ENCODE data around the gene CCR7.
A peak's percentile ranks its signal among the peaks of the same experiment; 100 is the strongest.

The CCR7 gene, protein sequence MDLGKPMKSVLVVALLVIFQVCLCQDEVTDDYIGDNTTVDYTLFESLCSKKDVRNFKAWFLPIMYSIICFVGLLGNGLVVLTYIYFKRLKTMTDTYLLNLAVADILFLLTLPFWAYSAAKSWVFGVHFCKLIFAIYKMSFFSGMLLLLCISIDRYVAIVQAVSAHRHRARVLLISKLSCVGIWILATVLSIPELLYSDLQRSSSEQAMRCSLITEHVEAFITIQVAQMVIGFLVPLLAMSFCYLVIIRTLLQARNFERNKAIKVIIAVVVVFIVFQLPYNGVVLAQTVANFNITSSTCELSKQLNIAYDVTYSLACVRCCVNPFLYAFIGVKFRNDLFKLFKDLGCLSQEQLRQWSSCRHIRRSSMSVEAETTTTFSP

GRCh38 chr17:40564883-40565768, at the start of gene CCR7:
Gene CCR7, minus strand, starts transcription at chr17:40565472. Its CDS starts 63 bp downstream, at chr17:40565409.
- DNase-seq (ENCODE audit: low spot score) = peak; percentile 29

DNA sequence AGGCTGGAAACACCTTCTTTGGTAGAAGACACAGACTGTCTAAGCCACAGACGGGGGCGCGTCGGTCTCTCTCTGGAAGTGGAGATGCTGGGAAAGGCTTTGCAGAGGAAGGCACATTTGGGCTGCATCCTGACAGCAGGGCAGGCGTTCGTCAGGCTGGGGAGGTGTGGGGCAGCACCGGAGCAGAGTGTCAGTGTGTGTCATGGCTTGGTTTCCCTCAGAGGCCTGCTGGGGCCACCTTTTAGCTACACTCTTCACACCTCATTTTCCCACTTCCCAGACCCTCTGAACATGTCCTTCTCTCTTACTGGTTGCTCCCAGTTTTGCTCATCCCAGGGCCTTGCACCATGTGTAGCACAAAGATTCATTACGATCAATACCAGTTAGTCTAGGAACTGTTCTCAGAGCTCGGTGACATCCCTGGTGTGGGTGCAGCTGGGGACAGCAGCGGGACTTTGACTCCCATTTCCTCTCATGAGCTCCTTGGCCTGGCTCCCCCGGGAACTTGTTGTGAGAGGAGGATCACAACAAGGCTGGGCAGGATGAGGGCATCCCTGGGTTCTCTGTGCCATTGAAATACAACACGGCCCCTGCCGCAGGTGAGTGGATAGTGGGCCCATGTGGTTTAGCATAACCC, 49.3 kb upstream of the CCR7 start:
- no peak for DNase-seq (ENCODE audit: low spot score)

DNA sequence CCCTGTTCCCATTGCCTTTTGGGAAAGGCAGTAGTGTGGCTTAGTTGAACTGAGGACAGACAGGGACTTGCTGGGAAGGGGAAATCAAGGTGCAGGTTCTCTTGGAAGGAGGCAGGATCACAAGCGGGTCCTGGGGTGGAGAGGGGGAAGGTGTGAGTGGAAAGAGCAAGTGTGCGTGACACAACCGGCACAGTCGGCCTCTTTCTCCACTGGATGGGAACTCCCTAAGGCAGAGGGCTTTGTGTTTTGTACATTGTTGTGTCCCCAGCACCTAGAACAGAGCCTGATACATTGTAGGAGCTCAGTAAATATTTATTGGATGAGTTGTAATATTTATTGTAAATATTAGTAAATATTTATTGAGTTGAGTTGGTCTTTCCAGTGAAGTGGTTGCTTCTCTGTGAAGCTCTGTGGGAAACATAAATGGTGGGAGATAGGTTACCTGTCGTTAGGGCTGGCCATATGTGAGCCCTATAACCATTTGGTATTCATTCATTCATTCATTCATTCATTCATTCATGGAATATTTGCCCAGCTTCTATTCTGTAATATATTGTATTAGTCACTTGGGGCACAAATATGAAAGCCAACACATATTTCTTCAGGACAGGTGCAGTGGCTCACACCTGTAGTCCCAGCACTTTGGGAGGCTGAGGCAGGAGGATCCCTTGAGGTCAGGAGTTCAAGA, 48.3 kb upstream of the CCR7 start:
- no peak for DNase-seq (ENCODE audit: low spot score)

- no peak for DNase-seq (ENCODE audit: low spot score)
Observed at GRCh38 chr17:40612599-40613244, 47.5 kb upstream of the CCR7 start.

DNA sequence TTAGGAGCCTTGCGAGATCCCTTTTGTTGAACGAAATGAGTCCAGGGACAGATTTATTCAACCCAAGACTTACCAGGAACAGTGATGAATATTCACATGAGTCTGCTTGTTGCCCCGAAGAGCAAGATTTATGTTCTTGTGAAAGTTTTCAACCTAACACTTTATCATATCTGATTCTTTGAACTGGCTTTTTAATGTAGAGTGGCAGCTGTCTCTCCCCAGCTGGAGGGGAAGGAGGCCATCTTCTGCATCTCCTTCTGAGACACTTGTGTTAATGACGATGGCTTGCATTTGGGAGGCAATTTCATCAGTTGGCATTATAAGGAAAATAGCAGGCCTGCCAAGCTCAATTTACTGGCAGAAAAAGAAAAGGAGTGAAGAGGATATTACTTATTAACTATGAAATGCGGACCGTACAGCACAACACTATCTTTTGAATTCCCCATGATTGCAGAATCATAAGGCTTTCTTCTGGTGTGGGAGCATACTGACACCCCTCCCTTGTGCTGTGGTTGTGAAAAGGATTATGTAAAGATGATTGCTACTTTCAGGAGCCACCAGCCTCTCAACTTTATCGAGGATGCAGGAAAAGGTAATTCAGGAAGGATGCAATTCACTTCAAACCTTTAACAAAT, 46.7 kb upstream of the CCR7 start:
- DNase-seq (ENCODE audit: low spot score) = no peak

GRCh38 chr17:40610359-40610758, 45.1 kb upstream of the CCR7 start:
- no peak for DNase-seq (ENCODE audit: low spot score)

GRCh38 chr17:40608061-40608581, 42.8 kb upstream of the CCR7 start:
- no peak for DNase-seq (ENCODE audit: low spot score)

DNA sequence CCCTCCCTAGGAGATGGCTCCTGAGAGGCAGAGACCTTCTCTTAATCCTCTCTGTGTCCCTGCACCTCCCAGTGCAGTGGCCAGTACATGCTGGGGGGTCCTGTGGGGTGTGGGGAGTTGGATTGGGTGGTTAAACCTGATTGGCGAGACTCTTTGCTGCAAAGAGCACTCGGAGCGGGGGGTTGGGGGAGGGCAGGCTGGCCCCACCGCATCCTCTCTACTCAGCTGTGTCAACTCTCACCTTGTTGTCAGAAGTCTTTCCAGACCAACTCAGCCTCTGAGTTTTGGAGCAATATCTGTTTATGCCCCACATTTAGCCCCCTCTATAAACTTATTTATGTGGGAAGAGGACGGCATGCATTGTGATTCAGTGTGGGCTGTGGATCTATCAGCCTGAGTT, 42.4 kb upstream of the CCR7 start:
- DNase-seq (ENCODE audit: low spot score) = no peak

DNA sequence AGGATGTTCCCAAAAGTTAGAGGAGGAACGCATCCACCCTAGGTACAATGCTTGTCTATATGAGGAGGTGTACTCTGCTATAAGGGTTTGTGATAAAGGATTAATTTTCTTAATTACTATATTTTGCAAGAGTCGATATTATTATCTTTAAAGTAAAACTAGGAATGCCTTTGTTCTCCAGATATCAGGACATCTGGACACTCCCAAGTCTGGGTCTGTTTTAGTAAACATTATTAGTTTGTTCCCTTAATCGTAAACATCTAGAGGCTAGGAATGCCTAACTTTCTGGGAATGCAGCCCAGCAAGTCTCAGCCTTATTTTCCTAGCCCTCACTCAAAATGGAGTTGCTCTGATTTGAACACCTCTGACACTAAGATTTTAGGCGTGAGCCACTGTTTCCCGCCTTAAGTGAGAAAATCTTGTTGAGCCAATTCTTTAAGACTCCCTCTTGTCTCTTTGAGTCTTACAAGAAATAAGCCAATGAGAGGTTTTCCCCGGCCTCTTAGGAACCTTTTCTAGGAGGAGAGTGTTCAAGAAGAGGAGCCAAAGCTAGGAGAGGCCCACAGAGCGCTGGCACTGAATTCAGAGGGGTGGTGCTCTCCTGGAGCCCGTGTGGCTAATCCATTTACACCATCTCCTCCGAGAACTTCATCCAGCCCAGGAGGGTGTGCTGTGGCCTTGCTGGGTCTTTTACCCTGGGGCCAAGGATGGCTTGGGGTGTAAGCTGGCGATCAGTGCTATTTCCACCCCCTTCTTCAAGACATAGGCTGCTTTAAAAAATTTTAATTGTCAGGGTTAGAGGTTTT, 41.5 kb upstream of the CCR7 start:
- no peak for DNase-seq (ENCODE audit: low spot score)

- no peak for DNase-seq (ENCODE audit: low spot score)
Observed at GRCh38 chr17:40605306-40605705, 40.0 kb upstream of the CCR7 start.

DNA sequence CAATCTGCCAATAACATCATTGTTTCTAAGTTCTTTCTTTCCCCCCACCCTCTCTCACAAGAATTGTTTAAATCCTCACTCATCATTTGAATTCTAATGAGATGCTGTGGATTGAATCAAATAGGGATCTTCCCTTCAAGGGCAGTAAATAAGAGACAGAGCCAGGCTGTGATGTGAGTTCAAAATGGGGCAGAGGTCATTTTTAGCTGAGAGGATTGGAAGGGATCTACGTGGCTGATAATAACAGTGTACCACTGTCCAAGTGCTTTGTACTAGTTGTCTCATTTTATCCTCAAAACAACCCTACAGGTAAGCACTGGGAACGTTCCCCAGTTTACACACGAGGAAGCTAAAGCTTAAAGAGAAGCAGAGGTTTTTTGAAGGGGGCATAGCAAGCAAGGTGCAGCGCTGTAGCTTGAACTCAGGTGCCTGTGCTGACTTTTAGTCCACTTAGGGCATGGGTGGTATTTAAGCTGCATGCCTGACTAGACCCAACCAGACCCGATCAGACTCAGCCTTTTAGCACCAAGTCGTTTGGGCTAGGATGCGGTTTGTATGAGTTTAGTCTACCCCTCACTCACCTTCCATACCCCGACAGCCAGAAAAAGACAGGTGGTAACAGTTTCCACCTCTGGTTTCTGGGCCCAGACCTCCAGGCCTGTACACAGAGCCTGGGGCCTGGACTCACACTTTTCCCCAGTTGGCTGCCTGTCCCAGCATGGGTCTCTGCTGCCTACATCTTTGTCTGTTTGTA, 39.2 kb upstream of the CCR7 start:
- no peak for DNase-seq (ENCODE audit: low spot score)

- DNase-seq (ENCODE audit: low spot score) = no peak
Observed at GRCh38 chr17:40602445-40603443, 37.5 kb upstream of the CCR7 start.

- no peak for DNase-seq (ENCODE audit: low spot score)
Observed at GRCh38 chr17:40600486-40601046, 35.3 kb upstream of the CCR7 start.

DNA sequence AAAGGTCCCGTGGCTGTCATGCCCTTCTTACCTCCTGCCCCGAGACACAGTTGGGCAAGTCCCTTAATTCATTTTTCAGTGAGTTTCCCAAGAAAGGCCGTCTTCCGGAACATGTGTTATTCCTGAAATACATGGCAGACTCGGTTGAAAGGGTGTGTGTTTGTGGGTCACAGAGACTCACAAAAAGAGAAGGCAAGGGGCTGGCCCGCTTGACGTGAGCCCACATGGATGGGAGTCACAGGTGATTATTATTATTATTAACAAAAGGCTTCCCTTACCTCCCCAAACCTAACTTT, 34.1 kb upstream of the CCR7 start:
- DNase-seq (ENCODE audit: low spot score) = no peak

- DNase-seq (ENCODE audit: low spot score) = no peak
Observed at GRCh38 chr17:40598619-40599467, 33.6 kb upstream of the CCR7 start.

- DNase-seq (ENCODE audit: low spot score) = no peak
Observed at GRCh38 chr17:40598301-40598618, 33.0 kb upstream of the CCR7 start.
